NCI-H146 treated with DMSO at 0.1 percent for 48 hours (cell line): ENCODE measurements around the gene SPRR5.

ENCODE experiments used
- DNase-seq: peaks from one replicate; lab custom pipeline; 2025; ENCODE audit not compliant: unreplicated experiment; lab: John Stamatoyannopoulos, UW

SPRR5 gene

GRCh38 chr1:152946651-152947256, at the start of gene SPRR5:
Gene SPRR5 (plus strand): TSS chr1:152947206. CDS start chr1:152948555, 1,349 bp downstream.
- no peak for DNase-seq

- no peak for DNase-seq
Observed at GRCh38 chr1:152899027-152899426, 48.0 kb upstream of the SPRR5 start.

GRCh38 chr1:152899883-152900282, 47.1 kb upstream of the SPRR5 start:
- DNase-seq, result no peak

- DNase-seq, result no peak
Observed at GRCh38 chr1:152901631-152902030, 45.4 kb upstream of the SPRR5 start.

GRCh38 chr1:152902636-152903035, 44.4 kb upstream of the SPRR5 start:
- no peak for DNase-seq

GRCh38 chr1:152904688-152905440, 42.1 kb upstream of the SPRR5 start:
- no peak for DNase-seq

- DNase-seq, result no peak
Observed at GRCh38 chr1:152906023-152906565, 40.9 kb upstream of the SPRR5 start.

- DNase-seq, result no peak
Observed at GRCh38 chr1:152907686-152908601, 39.1 kb upstream of the SPRR5 start, which contains the start of gene IVL. Gene IVL (plus strand): TSS chr1:152908546. CDS start chr1:152909798, 1,252 bp downstream.

- no peak for DNase-seq
Observed at GRCh38 chr1:152909206-152909605, 37.8 kb upstream of the SPRR5 start.

GRCh38 chr1:152912471-152912870, 34.5 kb upstream of the SPRR5 start:
- DNase-seq, result no peak

GRCh38 chr1:152912900-152913299, 34.1 kb upstream of the SPRR5 start:
- no peak for DNase-seq

GRCh38 chr1:152917794-152918193, 29.2 kb upstream of the SPRR5 start:
- no peak for DNase-seq

GRCh38 chr1:152919071-152919470, 27.9 kb upstream of the SPRR5 start:
- DNase-seq, result no peak

- no peak for DNase-seq
Observed at GRCh38 chr1:152924191-152924590, 22.8 kb upstream of the SPRR5 start.

GRCh38 chr1:152926091-152926490, 20.9 kb upstream of the SPRR5 start:
- no peak for DNase-seq

- DNase-seq, result no peak
Observed at GRCh38 chr1:152928671-152929070, 18.3 kb upstream of the SPRR5 start.

GRCh38 chr1:152932170-152932811, 14.7 kb upstream of the SPRR5 start:
- DNase-seq, result no peak

GRCh38 chr1:152933196-152933595, 13.8 kb upstream of the SPRR5 start:
- DNase-seq, result no peak

- no peak for DNase-seq
Observed at GRCh38 chr1:152940614-152941013, 6.4 kb upstream of the SPRR5 start.

- no peak for DNase-seq
Observed at GRCh38 chr1:152941037-152941711, 5.8 kb upstream of the SPRR5 start.
